HepG2 (cell line): Measurements from ENCODE around the gene PAXIP1. TPM values are rescaled to one million over a fixed set of nuclear protein-coding genes. Genes with fewer than 3 reads are reported as not detected.

ENCODE experiments used
- HCFC1 ChIP-seq: fragments of 150-350 bp; IDR thresholded peaks from 2 replicates; pipeline ENCODE4 v1.6.1; 2014; ENCODE audit warnings: low read depth, low read length
- MED8 ChIP-seq: sonication (generic); formaldehyde crosslinking; IDR thresholded peaks from 2 replicates; pipeline ENCODE4 v1.8.1; 2023; ENCODE audit warnings: mild to moderate bottlenecking, missing genetic modification reagents; ENCODE audit not compliant: insufficient replicate concordance
- PHB2 ChIP-seq: fragments of 450-650 bp; IDR thresholded peaks from 2 replicates; pipeline ENCODE4 v1.6.1; 2018; ENCODE audit not compliant: partially characterized antibody
- SNAPC4 ChIP-seq: sonication (generic); formaldehyde crosslinking; IDR thresholded peaks from 2 replicates; pipeline ENCODE4 v1.4.0; 2020; ENCODE audit warnings: mild to moderate bottlenecking, missing genetic modification reagents
- polyA plus RNA-seq, 8 experiments: library from polyadenylated mRNA; depleted of rRNA in 3 of 8; stranded (reverse) in 7 of 8; unstranded in 1 of 8; fragments of >200 nt; fragmentation: Illumina TruSeq in 4 of 8; extraction: Trizol in 4 of 8; gene quantifications; 2 replicates each; pipeline versions ENCODE4 v1.2.1 to v1.2.3, GENCODE V29; 2011 to 2016; ENCODE audit warnings: low read depth in 4 of 8, missing spikeins in 1 of 8, mixed read lengths in 1 of 8; ENCODE audit not compliant: insufficient read depth in 1 of 8
- total RNA-seq, 5 experiments: library from RNA; depleted of rRNA; stranded (reverse); fragments of >200 nt; fragmentation: Illumina TruSeq; extraction: Trizol; gene quantifications; 2 replicates each; pipeline ENCODE4 v1.2.3, GENCODE V29; 2016; ENCODE audit warnings: low read depth in 1 of 5
- TF ChIP-seq, protein P1 (sequence below): sonication (generic); formaldehyde crosslinking; IDR thresholded peaks from 2 replicates; pipeline ENCODE4 v1.5.0; 2020; ENCODE audit warnings: mild to moderate bottlenecking, missing genetic modification reagents, moderate library complexity

The PAXIP1 gene
- total and polyA plus RNA-seq, 2 of the 13 experiments (the other 11 are each of a cell fraction or from before 2014, with no cell fraction given): 11.6 to 16.2 TPM

- TF ChIP-seq MED8 (CRISPR knock-in tag): no peak
- TF ChIP-seq SNAPC4 (CRISPR knock-in tag): no peak
- TF ChIP-seq, protein P1, sequence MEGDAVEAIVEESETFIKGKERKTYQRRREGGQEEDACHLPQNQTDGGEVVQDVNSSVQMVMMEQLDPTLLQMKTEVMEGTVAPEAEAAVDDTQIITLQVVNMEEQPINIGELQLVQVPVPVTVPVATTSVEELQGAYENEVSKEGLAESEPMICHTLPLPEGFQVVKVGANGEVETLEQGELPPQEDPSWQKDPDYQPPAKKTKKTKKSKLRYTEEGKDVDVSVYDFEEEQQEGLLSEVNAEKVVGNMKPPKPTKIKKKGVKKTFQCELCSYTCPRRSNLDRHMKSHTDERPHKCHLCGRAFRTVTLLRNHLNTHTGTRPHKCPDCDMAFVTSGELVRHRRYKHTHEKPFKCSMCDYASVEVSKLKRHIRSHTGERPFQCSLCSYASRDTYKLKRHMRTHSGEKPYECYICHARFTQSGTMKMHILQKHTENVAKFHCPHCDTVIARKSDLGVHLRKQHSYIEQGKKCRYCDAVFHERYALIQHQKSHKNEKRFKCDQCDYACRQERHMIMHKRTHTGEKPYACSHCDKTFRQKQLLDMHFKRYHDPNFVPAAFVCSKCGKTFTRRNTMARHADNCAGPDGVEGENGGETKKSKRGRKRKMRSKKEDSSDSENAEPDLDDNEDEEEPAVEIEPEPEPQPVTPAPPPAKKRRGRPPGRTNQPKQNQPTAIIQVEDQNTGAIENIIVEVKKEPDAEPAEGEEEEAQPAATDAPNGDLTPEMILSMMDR (CRISPR knock-in tag): no peak
- TF ChIP-seq HCFC1: no peak
- no peak for TF ChIP-seq PHB2
- TF ChIP-seq, all 625 proteins: peak for 0
Observed at GRCh38 chr7:154987571-154987970, 15.4 kb downstream of the PAXIP1 start (continued).
